ENCODE data around the gene IGF1R. TPM values are rescaled to one million over a fixed set of nuclear protein-coding genes. Genes with fewer than 3 reads are reported as not detected.

Gene IGF1R
- total and polyA plus RNA-seq, 2 of the 13 experiments (the other 11 are each of a cell fraction or from before 2014, with no cell fraction given): 15.9 to 18.4 TPM

DNA sequence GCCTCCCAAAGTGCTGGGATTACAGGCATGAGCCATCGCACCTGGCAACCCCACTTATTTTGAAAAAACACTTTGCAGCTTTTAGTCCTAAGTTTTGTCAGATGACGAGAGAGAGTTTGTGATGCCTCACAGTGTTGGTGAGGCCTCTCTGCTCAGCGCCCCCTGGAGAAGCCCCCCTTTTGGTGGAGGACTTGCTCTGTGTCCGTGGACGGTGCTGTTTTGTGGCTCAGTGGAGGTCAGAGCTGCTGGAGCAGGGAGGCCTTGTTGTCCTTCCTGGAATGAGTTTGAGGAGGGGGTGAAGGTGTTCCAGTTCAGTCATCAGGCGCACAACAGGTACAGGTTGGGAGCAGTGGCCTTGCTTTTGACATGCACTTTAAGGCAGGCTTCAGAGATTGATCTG, 301.3 kb downstream of the IGF1R start:
- no peaks in the 10 kb centered on the region; the same call in 1 of the 2 replicates for H4K20me1 ChIP-seq (ENCODE audit: insufficient read depth, low read length)
- H3K79me2 ChIP-seq (ENCODE audit: insufficient read depth, low read length): no peaks in the 10 kb centered on the region
- peaks cover 19% of the 10 kb centered on the region for H3K4me1 ChIP-seq (ENCODE audit: insufficient read depth, low read length)
- H3K4me3 ChIP-seq (replicated peaks in 1 of 3; ENCODE audit: insufficient read depth in 1 of 3, low read depth in 2 of 3, low read length in 3 of 3): no peak overlapping the region
- no peaks in the 10 kb centered on the region for H3K9me3 ChIP-seq (ENCODE audit: low read length)
- POLR2A ChIA-PET: no interaction called here
- in situ Hi-C loops (cut with HindIII; ENCODE audit: extremely low pct_ligation_motif_present, low pct_unique_long_range_greater_than_20kb) (no loop called here), intact Hi-C loops (cut with micrococcal nuclease; ENCODE audit: unreplicated experiment) (no loop called here)
- no peak for DNase-seq (ENCODE audit: low spot score)
- CTCF ChIA-PET (ENCODE audit: low intra/inter-chr PET ratio, low total read pairs): no interaction called here
- WGBS (ENCODE audit: low lambda C conversion rate): 98% methylated on average over 5 of the region's 6 CpGs
- no peak for FAIRE-seq
- no peak overlapping the region for H3K27ac ChIP-seq (ENCODE audit: extremely low read length, insufficient read depth, low read length)
- H3K27me3 ChIP-seq (ENCODE audit: control insufficient read depth in 1 of 2, insufficient read depth in 2 of 2, low read length in 2 of 2): no peaks in the 10 kb centered on the region
- BruUV-seq (replicated peaks): no TSS peak
- no peak for TF ChIP-seq SAFB2 (CRISPR knock-in tag; IDR thresholded peaks at IDR 0.05; ENCODE audit: borderline replicate concordance, low read depth)
- no peak for TF ChIP-seq NFATC3 (CRISPR knock-in tag; IDR thresholded peaks at IDR 0.05)
- TF ChIP-seq IKZF4 (CRISPR knock-in tag; IDR thresholded peaks at IDR 0.05; ENCODE audit: borderline replicate concordance, low read depth, not compliant biosample characterization): no peak
- no peak for TF ChIP-seq ZNF263 (CRISPR knock-in tag; IDR thresholded peaks at IDR 0.05)
- no peak for TF ChIP-seq ZNF496 (CRISPR knock-in tag; IDR thresholded peaks at IDR 0.05; ENCODE audit: insufficient replicate concordance)
- TF ChIP-seq, protein P1, sequence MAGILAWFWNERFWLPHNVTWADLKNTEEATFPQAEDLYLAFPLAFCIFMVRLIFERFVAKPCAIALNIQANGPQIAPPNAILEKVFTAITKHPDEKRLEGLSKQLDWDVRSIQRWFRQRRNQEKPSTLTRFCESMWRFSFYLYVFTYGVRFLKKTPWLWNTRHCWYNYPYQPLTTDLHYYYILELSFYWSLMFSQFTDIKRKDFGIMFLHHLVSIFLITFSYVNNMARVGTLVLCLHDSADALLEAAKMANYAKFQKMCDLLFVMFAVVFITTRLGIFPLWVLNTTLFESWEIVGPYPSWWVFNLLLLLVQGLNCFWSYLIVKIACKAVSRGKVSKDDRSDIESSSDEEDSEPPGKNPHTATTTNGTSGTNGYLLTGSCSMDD (CRISPR knock-in tag; IDR thresholded peaks at IDR 0.05): no peak
- TF ChIP-seq, protein P2, sequence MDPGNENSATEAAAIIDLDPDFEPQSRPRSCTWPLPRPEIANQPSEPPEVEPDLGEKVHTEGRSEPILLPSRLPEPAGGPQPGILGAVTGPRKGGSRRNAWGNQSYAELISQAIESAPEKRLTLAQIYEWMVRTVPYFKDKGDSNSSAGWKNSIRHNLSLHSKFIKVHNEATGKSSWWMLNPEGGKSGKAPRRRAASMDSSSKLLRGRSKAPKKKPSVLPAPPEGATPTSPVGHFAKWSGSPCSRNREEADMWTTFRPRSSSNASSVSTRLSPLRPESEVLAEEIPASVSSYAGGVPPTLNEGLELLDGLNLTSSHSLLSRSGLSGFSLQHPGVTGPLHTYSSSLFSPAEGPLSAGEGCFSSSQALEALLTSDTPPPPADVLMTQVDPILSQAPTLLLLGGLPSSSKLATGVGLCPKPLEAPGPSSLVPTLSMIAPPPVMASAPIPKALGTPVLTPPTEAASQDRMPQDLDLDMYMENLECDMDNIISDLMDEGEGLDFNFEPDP (CRISPR knock-in tag; conservative IDR thresholded peaks at IDR 0.05): no peak
- H3K36me3 ChIP-seq (replicated peaks in 1 of 2; ENCODE audit: control insufficient read depth in 1 of 2, insufficient read depth in 2 of 2, low read length in 2 of 2): peaks cover 40 to 73% of the 10 kb centered on the region in 2 experiments; a peak in 4 of 5 replicates
- H3K4me2 ChIP-seq (ENCODE audit: low read depth, low read length): no peak overlapping the region
- H2AFZ ChIP-seq (ENCODE audit: low read length): no peak overlapping the region
- no peak overlapping the region for H3K9ac ChIP-seq (ENCODE audit: insufficient read depth, low read depth, low read length)
- no peak for ATAC-seq
